Stomach (tissue), 4 donors: Measurements from ENCODE around the gene RGL2.

Experiments used
- CTCF ChIP-seq, 7 experiments: fragments of 450-650 bp in 4 of 7; fragments of 200-600 bp in 3 of 7; sonication (generic) in 3 of 7; IDR thresholded peaks; one replicate each; pipeline ENCODE4 v1.5.1; 2016 to 2019; ENCODE audit warnings: antibody characterized with exemption in 7 of 7, control low read depth in 2 of 7, mild to moderate bottlenecking in 1 of 7
- EP300 ChIP-seq: sonication (generic); formaldehyde crosslinking; IDR thresholded peaks from one replicate; pipeline ENCODE4 v1.6.1; 2017; ENCODE audit warnings: antibody characterized with exemption

GRCh38 chr6:33313105-33313708 lies 14.5 kb upstream of the RGL2 start:
- no peak for TF ChIP-seq CTCF (IDR thresholded peaks at IDR 0.05)
- no peak for TF ChIP-seq EP300
